ENCODE measurements around the gene RAPGEF4. TPM values are rescaled to one million over a fixed set of nuclear protein-coding genes. Genes with fewer than 3 reads are reported as not detected.

The RAPGEF4 gene
- polyA plus RNA-seq, 1 experiment, result 0.60 TPM

DNA sequence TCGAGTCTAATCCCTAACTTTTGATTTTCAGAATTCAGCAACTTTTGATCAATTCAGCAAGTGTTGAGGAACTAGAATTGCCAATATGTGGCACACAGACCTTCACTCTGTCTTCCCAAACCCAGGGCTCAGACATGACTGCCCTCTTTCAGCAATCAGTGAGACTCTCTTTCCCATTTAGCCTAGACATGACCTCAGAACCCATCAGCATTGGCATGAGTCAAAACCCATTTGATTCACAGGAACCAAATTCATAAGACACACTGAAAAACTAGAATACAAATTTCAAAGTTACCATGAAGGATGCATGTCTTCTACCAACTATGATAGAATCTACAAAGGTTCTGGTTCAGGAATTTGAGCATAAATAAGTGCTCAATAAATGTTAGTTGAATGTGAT, 226.4 kb downstream of the RAPGEF4 start:
- CTCF ChIA-PET, result interaction anchor here (2.7 kb wide), 1 partner anchor 10 kb away, joined by 13 read pairs; no protein-coding TSS in a partner anchor
- TF ChIP-seq, protein P1, sequence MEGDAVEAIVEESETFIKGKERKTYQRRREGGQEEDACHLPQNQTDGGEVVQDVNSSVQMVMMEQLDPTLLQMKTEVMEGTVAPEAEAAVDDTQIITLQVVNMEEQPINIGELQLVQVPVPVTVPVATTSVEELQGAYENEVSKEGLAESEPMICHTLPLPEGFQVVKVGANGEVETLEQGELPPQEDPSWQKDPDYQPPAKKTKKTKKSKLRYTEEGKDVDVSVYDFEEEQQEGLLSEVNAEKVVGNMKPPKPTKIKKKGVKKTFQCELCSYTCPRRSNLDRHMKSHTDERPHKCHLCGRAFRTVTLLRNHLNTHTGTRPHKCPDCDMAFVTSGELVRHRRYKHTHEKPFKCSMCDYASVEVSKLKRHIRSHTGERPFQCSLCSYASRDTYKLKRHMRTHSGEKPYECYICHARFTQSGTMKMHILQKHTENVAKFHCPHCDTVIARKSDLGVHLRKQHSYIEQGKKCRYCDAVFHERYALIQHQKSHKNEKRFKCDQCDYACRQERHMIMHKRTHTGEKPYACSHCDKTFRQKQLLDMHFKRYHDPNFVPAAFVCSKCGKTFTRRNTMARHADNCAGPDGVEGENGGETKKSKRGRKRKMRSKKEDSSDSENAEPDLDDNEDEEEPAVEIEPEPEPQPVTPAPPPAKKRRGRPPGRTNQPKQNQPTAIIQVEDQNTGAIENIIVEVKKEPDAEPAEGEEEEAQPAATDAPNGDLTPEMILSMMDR (IDR thresholded peaks at IDR 0.05; ENCODE audit: insufficient read depth, low read depth, low read length), result no peak
- Histone ChIP-seq H3K36me3 (ENCODE audit: control insufficient read depth, insufficient read depth, low read length) (no peaks in the 10 kb centered on the region), H3K27me3 (ENCODE audit: control insufficient read depth, insufficient read depth, low read length) (no peaks in the 10 kb centered on the region), H3K4me3 (ENCODE audit: low read depth, low read length) (no peak overlapping the region)
- POLR2A ChIA-PET, result no interaction called here
- DNase-seq (ENCODE audit: low read depth), result no peak

DNA sequence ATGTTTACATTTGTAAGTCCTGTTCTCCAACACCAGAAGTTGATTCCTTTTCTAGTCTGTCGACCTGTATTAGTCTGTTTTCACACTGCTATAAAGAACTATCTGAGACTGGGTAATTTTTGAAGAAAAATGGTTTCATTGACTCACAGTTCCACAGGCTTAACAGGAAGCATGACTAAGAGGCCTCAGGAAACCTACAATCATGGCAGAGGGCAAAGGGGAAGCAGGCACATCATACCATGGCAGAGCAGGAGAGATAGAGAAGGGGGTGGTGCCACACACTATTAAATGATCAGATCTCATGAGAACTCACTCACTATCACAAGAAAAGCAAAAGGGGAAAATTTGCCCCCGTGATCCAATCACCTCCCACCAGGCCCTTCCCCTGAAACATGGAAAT, 227.2 kb downstream of the RAPGEF4 start:
- H3K27me3 ChIP-seq (ENCODE audit: control insufficient read depth, insufficient read depth, low read length), result no peaks in the 10 kb centered on the region
- ChIA-PET POLR2A (no interaction called here), CTCF (no interaction called here)
- no peaks in the 10 kb centered on the region for H3K36me3 ChIP-seq (ENCODE audit: control insufficient read depth, insufficient read depth, low read length)
- no peak overlapping the region for H3K4me3 ChIP-seq (ENCODE audit: low read depth, low read length)
- TF ChIP-seq, protein P1 (IDR thresholded peaks at IDR 0.05; ENCODE audit: insufficient read depth, low read depth, low read length), result no peak
- no peak for DNase-seq (ENCODE audit: low read depth)

DNA sequence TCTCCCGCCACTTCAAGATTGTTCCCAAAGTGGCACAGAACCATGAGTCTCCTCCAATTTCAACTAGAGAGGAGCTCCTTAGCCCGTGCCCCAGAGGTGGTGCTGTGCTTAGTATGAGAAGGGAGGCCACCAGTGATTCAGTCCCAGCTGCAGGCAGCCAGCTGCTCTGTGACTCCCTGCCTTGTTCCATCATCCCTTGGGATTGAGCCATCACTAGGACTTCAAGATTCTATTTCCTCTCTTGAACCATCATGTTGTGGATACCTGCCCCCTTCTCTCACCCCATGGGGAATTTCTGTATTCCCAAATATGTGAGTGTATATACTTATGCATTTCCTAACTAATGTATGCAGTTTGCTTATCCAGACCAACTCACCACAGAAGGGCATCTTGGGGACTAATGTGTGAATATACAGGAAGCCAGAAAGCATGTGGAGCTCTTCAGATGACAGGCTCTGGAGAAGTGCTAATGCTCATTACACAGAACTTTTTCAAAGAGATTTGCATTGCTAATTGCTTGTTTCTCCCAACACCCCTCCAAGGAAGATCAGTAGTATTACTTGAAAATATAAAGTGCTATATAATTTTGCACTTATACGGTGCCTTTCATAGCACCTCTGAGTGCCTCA, 229.0 kb downstream of the RAPGEF4 start:
- TF ChIP-seq, protein P1 (IDR thresholded peaks at IDR 0.05; ENCODE audit: insufficient read depth, low read depth, low read length), result no peak
- Histone ChIP-seq H3K27me3 (ENCODE audit: control insufficient read depth, insufficient read depth, low read length) (no peaks in the 10 kb centered on the region), H3K36me3 (ENCODE audit: control insufficient read depth, insufficient read depth, low read length) (no peaks in the 10 kb centered on the region), H3K4me3 (ENCODE audit: low read depth, low read length) (no peak overlapping the region)
- ChIA-PET POLR2A (interaction anchor here (0.6 kb wide), 1 partner anchor 62 kb away, joined by 6 read pairs; no protein-coding TSS in a partner anchor), CTCF (interaction anchor here (0.9 kb wide), 1 partner anchor 33 kb away, joined by 3 read pairs; no protein-coding TSS in a partner anchor)
- no peak for DNase-seq (ENCODE audit: low read depth)

DNA sequence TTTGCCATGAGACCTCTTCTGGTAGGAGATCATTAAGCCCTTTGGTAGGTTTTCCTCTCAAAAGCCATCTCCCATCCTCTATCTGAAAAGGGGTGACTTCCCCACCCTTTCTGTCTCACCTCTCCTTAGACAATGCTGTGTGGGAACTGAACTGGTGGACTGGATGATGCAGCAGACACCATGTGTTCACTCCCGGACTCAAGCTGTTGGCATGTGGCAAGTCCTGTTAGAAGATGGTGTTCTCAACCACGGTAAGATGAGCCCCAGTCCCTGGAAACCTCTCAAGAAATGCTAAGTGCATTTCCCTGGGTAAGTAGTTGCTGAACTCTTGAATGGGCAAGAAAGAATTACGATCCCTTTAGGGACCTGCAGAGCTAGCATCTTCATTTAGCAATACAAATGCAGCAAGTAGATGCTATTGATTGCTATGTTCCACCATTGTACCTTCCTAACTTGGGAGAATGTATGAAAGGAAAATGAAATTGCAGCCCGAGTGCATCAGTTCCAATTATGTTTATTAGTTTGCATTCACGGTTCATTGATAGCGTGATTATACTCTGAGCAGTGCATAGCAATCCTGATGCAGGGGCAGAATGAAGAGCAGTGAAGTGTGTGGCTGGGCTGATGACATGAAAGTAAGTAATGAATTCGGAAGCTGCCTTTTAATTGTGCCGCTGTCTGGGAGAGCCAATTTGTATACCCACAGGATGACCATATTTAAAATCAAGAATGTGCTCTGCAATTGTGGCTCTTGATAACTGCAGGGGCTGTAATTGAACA, 230.0 kb downstream of the RAPGEF4 start:
- Histone ChIP-seq H3K27me3 (ENCODE audit: control insufficient read depth, insufficient read depth, low read length) (no peaks in the 10 kb centered on the region), H3K36me3 (ENCODE audit: control insufficient read depth, insufficient read depth, low read length) (no peaks in the 10 kb centered on the region), H3K4me3 (ENCODE audit: low read depth, low read length) (no peak overlapping the region)
- DNase-seq (ENCODE audit: low read depth), result no peak
- POLR2A ChIA-PET, result interaction anchor here (0.6 kb wide), 1 partner anchor 61 kb away, joined by 6 read pairs; no protein-coding TSS in a partner anchor
- TF ChIP-seq, protein P1 (IDR thresholded peaks at IDR 0.05; ENCODE audit: insufficient read depth, low read depth, low read length), result no peak
- CTCF ChIA-PET, result interaction anchor here (0.7 to 2.6 kb wide), 3 partner anchors 11 to 112 kb away, joined by 3 to 10 read pairs (median 3); no protein-coding TSS in a partner anchor
